HUES48 (cell line): Measurements from ENCODE around the gene MRGPRX2.

Experiments used
- H3K27ac ChIP-seq: one replicate; pipeline ENCODE4 v1.7.0; 2013; ENCODE audit warnings: low read depth, low read length, inconsistent platforms
- H3K27me3 ChIP-seq: 2 replicates; pipeline ENCODE4 v1.6.1; 2013; ENCODE audit warnings: mild to moderate bottlenecking, low read length; ENCODE audit not compliant: control insufficient read depth, insufficient read depth
- H3K36me3 ChIP-seq: 2 replicates; pipeline ENCODE4 v1.6.1; 2013; ENCODE audit warnings: low read length; ENCODE audit not compliant: control insufficient read depth, insufficient read depth
- H3K4me1 ChIP-seq: 2 replicates; pipeline ENCODE4 v1.6.1; 2013; ENCODE audit warnings: mild to moderate bottlenecking, low read length; ENCODE audit not compliant: control insufficient read depth, insufficient read depth
- H3K4me3 ChIP-seq: 2 replicates; pipeline ENCODE4 v1.5.1; 2013; ENCODE audit warnings: mild to moderate bottlenecking, low read depth, low read length
- H3K9ac ChIP-seq: 2 replicates; pipeline ENCODE4 v1.6.1; 2013; ENCODE audit warnings: mild to moderate bottlenecking, low read depth, low read length, moderate library complexity
- H3K9me3 ChIP-seq: 2 replicates; pipeline ENCODE4 v1.6.1; 2013; ENCODE audit warnings: low read length; ENCODE audit not compliant: control insufficient read depth, insufficient read depth

The MRGPRX2 gene

DNA sequence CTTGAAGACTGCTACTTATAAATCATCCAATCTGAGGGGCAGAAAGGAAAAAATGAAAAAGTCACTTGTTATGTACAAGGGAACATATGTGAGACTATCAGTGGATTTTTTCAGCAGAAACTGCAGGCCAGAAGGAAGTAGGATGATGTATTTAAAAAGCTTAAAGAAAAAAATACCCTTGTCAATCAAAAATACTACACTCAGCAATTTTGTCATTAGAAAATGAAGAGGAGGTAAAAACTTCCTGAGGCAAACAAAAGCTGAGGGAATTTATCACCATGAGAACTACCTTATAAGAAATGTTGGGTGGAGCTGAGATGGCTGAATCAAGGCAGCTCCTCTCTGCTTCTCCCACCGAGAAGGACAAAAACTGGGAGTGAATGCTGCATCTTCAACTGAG lies 21.1 kb downstream of the MRGPRX2 start:
- no peaks in the 10 kb centered on the region for H3K27me3 ChIP-seq
- no peak overlapping the region for H3K9ac ChIP-seq
- H3K27ac ChIP-seq = no peak overlapping the region
- H3K4me1 ChIP-seq = no peaks in the 10 kb centered on the region
- no peaks in the 10 kb centered on the region; the same call in 1 of the 2 replicates for H3K9me3 ChIP-seq
- no peaks in the 10 kb centered on the region for H3K36me3 ChIP-seq
- H3K4me3 ChIP-seq = no peak overlapping the region

DNA sequence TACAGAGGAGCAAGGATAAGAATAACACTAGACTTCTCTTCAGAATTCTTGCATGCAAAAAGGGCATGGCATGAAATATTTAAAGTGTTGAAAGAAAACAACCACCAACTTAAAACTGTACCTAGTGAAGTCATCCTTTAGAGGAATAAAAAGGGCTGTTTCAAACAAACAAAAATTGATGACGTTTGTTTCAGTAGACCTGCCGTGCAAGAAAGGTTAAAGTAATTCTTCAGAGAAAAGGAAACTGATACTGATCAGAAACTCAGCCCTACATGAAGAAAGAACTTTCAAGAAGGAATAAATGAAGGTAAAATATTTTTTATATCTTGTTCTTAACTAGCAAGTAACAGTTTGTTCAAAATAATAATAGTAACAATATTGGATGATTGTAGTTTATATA lies 27.5 kb downstream of the MRGPRX2 start:
- Histone ChIP-seq H3K36me3 (no peaks in the 10 kb centered on the region), H3K4me3 (no peak overlapping the region), H3K4me1 (no peaks in the 10 kb centered on the region), H3K27ac (no peak overlapping the region), H3K9me3 (no peaks in the 10 kb centered on the region), H3K27me3 (no peaks in the 10 kb centered on the region), H3K9ac (no peak overlapping the region)

DNA sequence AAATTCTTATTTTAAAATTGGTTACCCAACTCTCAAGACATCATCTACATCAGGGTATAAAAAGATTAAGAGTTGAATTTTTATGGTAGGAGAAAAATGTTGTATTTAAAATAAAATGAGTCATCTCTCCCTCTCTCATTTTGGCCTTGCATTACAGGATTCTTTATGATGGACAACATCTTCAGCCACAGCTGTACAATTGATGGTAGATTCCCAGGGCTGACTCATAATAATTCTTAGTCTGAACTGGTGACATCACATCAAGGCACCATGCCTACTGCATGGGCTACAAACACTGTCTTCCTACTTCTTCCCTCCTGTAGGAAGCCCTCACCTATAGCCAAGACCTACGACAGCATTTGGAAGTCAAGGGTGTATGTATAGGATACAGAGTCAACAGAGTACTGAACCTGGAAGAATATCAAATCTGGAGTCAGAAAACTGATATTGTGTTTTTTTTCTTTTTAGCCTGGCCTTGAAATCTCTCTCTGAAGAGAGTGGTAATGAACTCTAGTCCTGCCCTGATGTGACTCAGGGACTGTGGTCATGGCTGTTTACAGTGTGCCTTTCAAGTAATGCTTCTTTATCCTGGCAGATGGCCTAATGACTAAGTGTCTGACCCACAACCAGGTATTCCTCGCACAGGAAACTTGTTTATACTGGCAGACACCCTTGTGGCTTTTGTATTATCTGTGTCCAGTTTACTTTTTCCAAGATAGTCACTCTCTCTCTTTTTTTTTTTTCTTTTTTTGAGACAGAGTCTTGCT lies 32.5 kb downstream of the MRGPRX2 start:
- H3K4me1 ChIP-seq = no peaks in the 10 kb centered on the region
- H3K4me3 ChIP-seq = no peak overlapping the region
- H3K27ac ChIP-seq = no peak overlapping the region
- H3K27me3 ChIP-seq = no peaks in the 10 kb centered on the region; the same call in 1 of the 2 replicates
- H3K9ac ChIP-seq = no peak overlapping the region
- H3K36me3 ChIP-seq = no peaks in the 10 kb centered on the region
- no peaks in the 10 kb centered on the region for H3K9me3 ChIP-seq

DNA sequence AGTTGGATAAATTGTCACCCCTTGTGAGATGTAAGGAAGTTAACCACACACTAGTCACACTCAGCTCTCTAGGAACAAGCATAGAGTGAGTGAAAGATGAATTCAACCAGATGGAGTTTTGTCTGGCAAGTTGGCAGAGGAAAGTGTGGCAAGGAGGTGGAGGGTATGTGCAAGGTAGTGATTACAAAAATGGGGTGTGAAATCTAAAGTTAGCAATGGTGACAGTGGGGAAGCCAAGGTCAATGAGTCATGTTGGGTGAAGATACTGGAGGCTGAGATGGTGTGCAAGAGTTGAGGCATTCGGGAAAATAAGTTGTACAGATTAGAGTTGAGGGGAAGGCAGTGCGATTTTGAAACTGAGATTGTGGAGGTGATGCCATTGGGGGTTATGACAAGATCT lies 33.7 kb downstream of the MRGPRX2 start:
- Histone ChIP-seq H3K4me1 (no peaks in the 10 kb centered on the region), H3K9ac (no peak overlapping the region), H3K36me3 (no peaks in the 10 kb centered on the region), H3K9me3 (no peaks in the 10 kb centered on the region), H3K27me3 (no peaks in the 10 kb centered on the region; the same call in 1 of the 2 replicates), H3K27ac (no peak overlapping the region), H3K4me3 (no peak overlapping the region)

DNA sequence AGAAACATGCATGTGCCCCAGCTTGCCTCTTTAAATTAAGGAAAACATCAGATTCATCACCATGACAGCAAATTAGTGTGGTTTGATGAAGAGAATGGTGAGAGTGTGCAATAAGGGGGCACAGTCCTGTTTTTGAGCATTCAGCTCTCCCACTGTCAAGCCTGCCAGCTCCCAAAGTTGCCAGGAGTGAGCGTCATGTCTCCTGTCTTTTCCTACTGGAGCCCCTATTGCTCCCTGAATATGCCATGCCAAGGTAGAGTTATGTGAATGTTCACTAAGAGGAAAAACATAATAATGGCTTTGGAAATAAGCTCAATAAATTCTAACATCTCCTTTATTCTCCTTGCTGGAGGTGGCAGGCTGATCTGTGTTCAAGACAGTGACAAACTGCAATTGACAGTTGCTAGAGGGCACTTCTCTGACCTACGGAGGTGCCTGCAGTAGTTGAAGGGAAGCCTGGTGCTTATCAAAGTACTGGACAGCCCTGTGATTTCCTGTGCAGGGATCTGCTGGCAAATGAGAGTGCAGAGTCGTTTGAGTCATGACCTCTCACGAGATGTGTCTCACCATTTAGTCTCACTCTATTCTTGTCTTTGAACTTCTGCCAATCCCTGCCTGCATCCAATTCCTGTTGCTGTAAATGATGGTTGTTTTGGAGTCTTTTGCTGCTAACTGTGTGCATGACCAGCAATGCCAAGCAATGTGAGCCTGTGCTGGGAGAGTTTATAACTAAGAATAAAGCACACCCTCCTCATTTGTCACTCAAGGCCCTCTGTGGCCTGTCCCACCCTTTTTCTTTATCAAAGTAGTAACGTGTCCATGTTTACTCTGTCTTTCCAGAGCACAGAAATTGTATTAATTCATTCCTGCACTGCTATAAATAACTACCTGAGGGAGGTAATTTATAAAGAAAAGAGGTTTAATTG lies 34.8 kb downstream of the MRGPRX2 start:
- Histone ChIP-seq H3K36me3 (no peaks in the 10 kb centered on the region), H3K4me1 (no peaks in the 10 kb centered on the region), H3K27ac (no peak overlapping the region), H3K9me3 (no peaks in the 10 kb centered on the region), H3K4me3 (no peak overlapping the region), H3K27me3 (no peaks in the 10 kb centered on the region; the same call in 1 of the 2 replicates), H3K9ac (no peak overlapping the region)

DNA sequence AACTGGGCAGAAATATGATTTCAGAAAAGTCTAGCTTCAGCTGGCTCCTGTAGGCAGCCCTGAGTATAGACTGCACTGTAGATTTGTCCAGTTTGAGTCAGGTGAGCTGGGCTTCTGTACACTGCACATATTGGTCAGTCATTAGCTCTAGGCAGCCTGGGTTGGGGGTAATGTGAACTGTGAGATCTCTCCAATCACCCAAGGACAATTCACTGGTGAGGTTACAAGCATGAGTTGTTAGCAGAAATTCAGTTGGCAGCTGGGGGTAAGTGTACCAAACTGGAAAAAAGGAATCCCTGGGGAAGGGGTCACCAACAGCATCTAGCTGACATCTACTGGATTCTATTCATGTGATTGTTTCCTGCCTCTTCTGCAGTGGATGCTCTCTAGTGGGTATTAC lies 39.7 kb downstream of the MRGPRX2 start:
- no peak overlapping the region for H3K27ac ChIP-seq

DNA sequence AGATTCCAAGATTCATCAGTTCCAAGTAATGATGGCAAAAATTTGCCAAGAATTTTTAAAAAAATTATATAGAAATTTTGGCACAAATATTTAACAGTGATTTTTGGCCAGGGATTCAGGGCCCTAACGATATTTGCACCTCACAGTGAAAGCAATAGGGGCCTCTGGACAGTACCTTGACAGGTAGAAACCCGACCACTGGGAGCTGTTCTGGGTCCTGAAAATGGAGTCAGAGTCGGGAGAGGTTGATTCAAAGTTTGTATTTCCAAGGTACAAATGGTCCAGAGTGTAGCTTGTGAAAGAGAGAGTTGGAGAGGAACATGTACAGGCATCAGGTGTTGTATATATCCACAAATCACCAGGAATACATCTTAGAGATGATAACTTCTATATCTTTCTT lies 41.6 kb downstream of the MRGPRX2 start:
- no peak overlapping the region for H3K4me3 ChIP-seq
- H3K27ac ChIP-seq = no peak overlapping the region
- H3K4me1 ChIP-seq = no peaks in the 10 kb centered on the region
- no peaks in the 10 kb centered on the region; the same call in 1 of the 2 replicates for H3K27me3 ChIP-seq
- no peak overlapping the region for H3K9ac ChIP-seq
- no peaks in the 10 kb centered on the region for H3K9me3 ChIP-seq
- H3K36me3 ChIP-seq = no peaks in the 10 kb centered on the region

More for the DNA sequence above, 39.7 kb downstream of the MRGPRX2 start:
- Histone ChIP-seq H3K9ac (no peak overlapping the region), H3K4me3 (no peak overlapping the region), H3K4me1 (no peaks in the 10 kb centered on the region), H3K9me3 (no peaks in the 10 kb centered on the region), H3K36me3 (no peaks in the 10 kb centered on the region), H3K27me3 (no peaks in the 10 kb centered on the region; the same call in 1 of the 2 replicates)

DNA sequence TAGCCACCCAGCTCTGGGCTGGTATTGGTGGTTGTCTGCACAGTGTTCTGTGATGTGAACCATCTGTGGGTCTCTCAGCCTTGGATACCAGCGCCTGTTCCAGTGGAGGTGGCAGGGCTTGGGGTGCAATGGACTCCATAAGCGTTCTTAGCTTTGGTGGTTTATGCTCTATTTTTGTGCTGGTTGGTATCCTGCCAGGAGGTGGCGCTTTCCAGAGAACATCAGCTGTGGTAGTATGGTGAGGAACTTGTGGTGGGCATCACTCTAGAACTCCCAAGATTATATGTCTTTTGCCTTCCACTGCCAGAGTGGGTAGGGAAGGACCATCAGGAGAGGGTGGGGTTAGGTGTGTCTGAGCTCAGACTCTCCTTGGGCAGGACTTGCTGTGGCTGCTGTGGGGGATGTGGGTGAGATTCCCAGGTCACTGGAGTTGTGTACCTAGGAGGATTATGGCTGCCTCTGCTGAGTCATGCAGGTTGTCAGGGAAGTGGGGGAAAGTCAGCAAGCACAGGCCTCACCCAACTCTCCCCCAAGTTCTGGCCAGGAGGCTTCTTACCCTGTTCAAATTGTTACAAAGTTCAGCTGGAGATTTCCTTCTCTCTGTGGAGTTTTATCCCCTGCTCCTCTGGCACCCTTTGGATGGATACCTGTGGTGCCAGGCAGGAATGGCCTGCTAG lies 47.2 kb downstream of the MRGPRX2 start:
- no peak overlapping the region for H3K4me3 ChIP-seq
- no peak overlapping the region for H3K27ac ChIP-seq
- H3K9ac ChIP-seq = no peak overlapping the region
- H3K4me1 ChIP-seq = no peaks in the 10 kb centered on the region
- no peaks in the 10 kb centered on the region for H3K36me3 ChIP-seq
- H3K27me3 ChIP-seq = no peaks in the 10 kb centered on the region
- H3K9me3 ChIP-seq = no peaks in the 10 kb centered on the region

DNA sequence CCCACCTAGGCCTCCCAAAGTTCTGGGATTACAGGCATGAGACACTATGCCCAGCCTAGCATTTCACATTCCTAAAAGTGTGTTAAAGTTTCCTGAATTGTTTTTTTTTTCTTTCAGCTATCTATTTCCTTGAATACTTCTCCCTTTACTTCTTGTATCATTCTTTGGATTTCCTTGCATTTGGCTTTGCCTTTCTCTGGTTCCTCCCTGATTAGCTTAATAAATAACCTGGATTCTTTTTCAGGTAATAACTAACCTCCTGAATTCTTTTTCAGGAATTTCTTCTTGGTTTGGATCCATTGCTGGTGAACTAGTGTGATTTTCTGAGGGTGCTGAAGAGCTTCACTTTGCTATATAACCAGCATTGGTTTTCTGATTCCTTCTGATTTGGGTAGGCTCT lies 47.9 kb downstream of the MRGPRX2 start:
- H3K9me3 ChIP-seq = no peaks in the 10 kb centered on the region
- H3K9ac ChIP-seq = no peak overlapping the region
- no peak overlapping the region for H3K27ac ChIP-seq
- H3K4me3 ChIP-seq = no peak overlapping the region
- no peaks in the 10 kb centered on the region for H3K36me3 ChIP-seq
- H3K27me3 ChIP-seq = no peaks in the 10 kb centered on the region
- no peaks in the 10 kb centered on the region for H3K4me1 ChIP-seq
